KMS-11 (cell line): Measurements from ENCODE around the gene SERPINA3.
"Not testable (repeated sequence)": the region's sequence is repeated elsewhere in the genome, so short reads cannot be mapped to it uniquely, and the experiment has no call there.

Experiments
- H2AFZ ChIP-seq: fragments of 200-600 bp; sonication (generic); 2 replicates; pipeline ENCODE4 v1.6.1; 2016; ENCODE audit warnings: antibody characterized with exemption, mixed run types, low read depth
- H3K27ac ChIP-seq: fragments of 200-600 bp; sonication (generic); 2 replicates; pipeline ENCODE4 v1.6.1; 2016; ENCODE audit warnings: mild to moderate bottlenecking, mixed run types
- H3K27me3 ChIP-seq: fragments of 200-600 bp; sonication (generic); 2 replicates; pipeline ENCODE4 v1.6.1; 2017; ENCODE audit warnings: mild to moderate bottlenecking, low read depth, mixed run types, moderate library complexity; ENCODE audit not compliant: insufficient read depth
- H3K36me3 ChIP-seq: fragments of 200-600 bp; sonication (generic); 2 replicates; pipeline ENCODE4 v1.6.1; 2017; ENCODE audit warnings: mild to moderate bottlenecking, mixed run types; ENCODE audit not compliant: insufficient read depth
- H3K4me1 ChIP-seq: fragments of 200-600 bp; sonication (generic); 2 replicates; pipeline ENCODE4 v1.6.1; 2016; ENCODE audit warnings: mild to moderate bottlenecking, low read depth, mixed run types; ENCODE audit not compliant: poor library complexity, severe bottlenecking
- H3K4me2 ChIP-seq: fragments of 200-600 bp; sonication (generic); 2 replicates; pipeline ENCODE4 v1.7.0; 2016; ENCODE audit warnings: mild to moderate bottlenecking, mixed run types
- H3K4me3 ChIP-seq: fragments of 200-600 bp; sonication (generic); IDR thresholded peaks from 2 replicates; pipeline ENCODE4 v1.6.1; 2017; ENCODE audit warnings: low read depth, low read length, mixed read lengths; ENCODE audit not compliant: insufficient read depth
- H3K79me2 ChIP-seq: fragments of 200-600 bp; sonication (generic); 2 replicates; pipeline ENCODE4 v1.6.1; 2016; ENCODE audit warnings: low read depth, mixed run types; ENCODE audit not compliant: insufficient read depth
- H3K9ac ChIP-seq: fragments of 200-600 bp; sonication (generic); 2 replicates; pipeline ENCODE4 v1.6.1; 2016; ENCODE audit warnings: mild to moderate bottlenecking, mixed run types
- H4K20me1 ChIP-seq: fragments of 200-600 bp; sonication (generic); 2 replicates; pipeline ENCODE4 v1.6.1; 2016; ENCODE audit warnings: mild to moderate bottlenecking, mixed run types; ENCODE audit not compliant: insufficient read depth
- CTCF ChIP-seq: fragments of 200-600 bp; sonication (generic); conservative IDR thresholded peaks from 2 replicates; pipeline ENCODE4 v1.6.1; 2017; ENCODE audit warnings: low read depth, mild to moderate bottlenecking, antibody characterized with exemption, low read length, moderate library complexity, mixed read lengths

Gene SERPINA3

GRCh38 chr14:94635154-94635553, 23.0 kb downstream of the SERPINA3 start:
- H3K27me3 ChIP-seq: no peaks in the 10 kb centered on the region
- no peaks in the 10 kb centered on the region for H3K4me1 ChIP-seq
- no peak overlapping the region for H3K27ac ChIP-seq
- H3K36me3 ChIP-seq: no peaks in the 10 kb centered on the region
- H3K4me3 ChIP-seq: no peak overlapping the region
- no peak overlapping the region for H2AFZ ChIP-seq
- H3K79me2 ChIP-seq: no peaks in the 10 kb centered on the region
- H3K4me2 ChIP-seq: no peak overlapping the region
- TF ChIP-seq CTCF: no peak
- no peaks in the 10 kb centered on the region for H4K20me1 ChIP-seq
- no peak overlapping the region for H3K9ac ChIP-seq

- TF ChIP-seq CTCF: no peak
- Histone ChIP-seq H3K27ac (no peak overlapping the region), H2AFZ (no peak overlapping the region), H4K20me1 (no peaks in the 10 kb centered on the region), H3K79me2 (no peaks in the 10 kb centered on the region), H3K4me2 (no peak overlapping the region), H3K9ac (no peak overlapping the region), H3K4me3 (no peak overlapping the region), H3K36me3 (no peaks in the 10 kb centered on the region), H3K4me1 (no peaks in the 10 kb centered on the region), H3K27me3 (no peaks in the 10 kb centered on the region)
Observed at GRCh38 chr14:94636744-94637412, 24.7 kb downstream of the SERPINA3 start.

GRCh38 chr14:94637814-94638213, 25.6 kb downstream of the SERPINA3 start:
- not testable (repeated sequence) for H2AFZ ChIP-seq, H3K79me2 ChIP-seq, H3K27me3 ChIP-seq, H3K27ac ChIP-seq, H3K36me3 ChIP-seq, H3K4me2 ChIP-seq, H3K9ac ChIP-seq, H3K4me3 ChIP-seq, H4K20me1 ChIP-seq, H3K4me1 ChIP-seq

GRCh38 chr14:94638339-94638738, 26.1 kb downstream of the SERPINA3 start:
- no peak for TF ChIP-seq CTCF
- H3K36me3 ChIP-seq: no peaks in the 10 kb centered on the region
- no peak overlapping the region for H2AFZ ChIP-seq

GRCh38 chr14:94638961-94639817, 27.0 kb downstream of the SERPINA3 start:
- Histone ChIP-seq H3K4me2 (no peak overlapping the region), H2AFZ (no peak overlapping the region), H3K36me3 (no peaks in the 10 kb centered on the region), H3K27me3 (no peaks in the 10 kb centered on the region), H3K27ac (no peak overlapping the region), H4K20me1 (no peaks in the 10 kb centered on the region), H3K9ac (no peak overlapping the region), H3K4me1 (no peaks in the 10 kb centered on the region), H3K79me2 (no peaks in the 10 kb centered on the region), H3K4me3 (no peak overlapping the region)
- TF ChIP-seq CTCF: no peak

More at GRCh38 chr14:94638339-94638738, 26.1 kb downstream of the SERPINA3 start:
- Histone ChIP-seq H4K20me1 (no peaks in the 10 kb centered on the region), H3K27me3 (no peaks in the 10 kb centered on the region), H3K4me1 (no peaks in the 10 kb centered on the region), H3K27ac (no peak overlapping the region), H3K4me3 (no peak overlapping the region), H3K9ac (no peak overlapping the region), H3K79me2 (no peaks in the 10 kb centered on the region), H3K4me2 (no peak overlapping the region)
